GM19455 (cell line): ENCODE data around the gene FRMPD4.

Experiments
- ATAC-seq: cut with Tn5 transposase; IDR thresholded peaks from one replicate; pipeline ENCODE4 v1.9.1; 2021; ENCODE audit not compliant: unreplicated experiment

The FRMPD4 gene

DNA sequence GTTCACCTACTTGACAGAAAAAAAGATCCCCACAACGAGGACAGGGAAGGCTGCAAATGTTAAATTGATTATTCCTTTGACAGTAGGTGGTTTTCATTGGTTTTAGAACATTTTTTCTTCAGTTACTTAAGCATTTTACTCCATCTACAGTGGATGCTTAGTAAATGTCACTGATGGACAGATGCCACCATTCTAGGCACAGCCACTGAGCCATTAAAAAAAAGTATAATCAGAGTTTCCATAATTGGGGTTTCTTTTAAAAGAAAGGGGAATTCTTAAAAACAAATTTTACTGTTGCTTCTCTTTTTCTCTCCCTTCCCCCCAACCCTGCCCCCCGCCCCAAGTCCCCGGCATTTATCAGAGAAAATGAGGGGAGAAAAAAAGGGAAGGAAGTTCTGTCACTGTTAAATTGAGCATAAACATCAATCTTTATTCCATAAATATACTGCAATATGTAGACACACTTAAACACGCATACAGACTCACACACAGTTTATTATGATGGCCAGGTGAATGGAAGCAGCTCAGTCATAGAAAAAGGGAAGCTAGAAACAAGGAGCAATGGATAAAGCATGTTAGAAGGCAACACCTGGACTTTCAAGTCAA, 573.3 kb downstream of the FRMPD4 start:
- no peak for ATAC-seq

DNA sequence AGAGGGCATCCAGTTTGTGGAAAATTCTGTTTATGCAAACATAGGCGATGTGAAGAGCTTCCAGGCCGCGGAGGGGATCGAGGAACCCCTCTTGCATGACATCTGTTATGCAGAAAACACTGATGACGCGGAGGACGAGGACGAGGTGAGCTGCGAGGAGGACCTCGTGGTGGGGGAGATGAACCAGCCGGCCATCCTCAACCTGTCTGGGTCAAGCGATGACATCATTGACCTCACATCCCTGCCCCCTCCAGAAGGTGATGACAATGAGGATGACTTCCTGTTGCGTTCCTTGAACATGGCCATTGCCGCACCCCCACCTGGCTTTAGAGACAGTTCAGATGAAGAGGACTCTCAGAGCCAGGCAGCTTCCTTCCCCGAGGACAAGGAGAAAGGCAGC, 578.3 kb downstream of the FRMPD4 start:
- no peak for ATAC-seq

DNA sequence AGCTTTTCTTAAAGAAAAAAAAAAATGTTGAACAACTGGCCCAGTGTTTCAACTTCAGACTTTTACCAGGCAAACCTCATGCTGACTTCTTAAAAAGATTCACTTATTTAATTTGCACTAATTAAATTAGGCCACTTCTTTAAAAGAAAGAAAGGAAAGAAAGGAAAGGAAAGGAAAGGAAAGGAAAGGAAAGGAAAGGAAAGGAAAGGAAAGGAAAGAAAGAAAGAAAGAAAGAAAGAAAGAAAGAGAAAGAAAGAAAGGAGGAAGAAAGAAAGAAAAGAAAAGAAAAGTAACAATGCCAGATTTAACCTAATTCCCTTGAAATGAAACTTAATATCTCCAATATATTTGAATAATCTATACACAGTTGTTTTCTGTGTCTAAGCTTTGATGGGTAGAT, 581.6 kb downstream of the FRMPD4 start:
- no peak for ATAC-seq

DNA sequence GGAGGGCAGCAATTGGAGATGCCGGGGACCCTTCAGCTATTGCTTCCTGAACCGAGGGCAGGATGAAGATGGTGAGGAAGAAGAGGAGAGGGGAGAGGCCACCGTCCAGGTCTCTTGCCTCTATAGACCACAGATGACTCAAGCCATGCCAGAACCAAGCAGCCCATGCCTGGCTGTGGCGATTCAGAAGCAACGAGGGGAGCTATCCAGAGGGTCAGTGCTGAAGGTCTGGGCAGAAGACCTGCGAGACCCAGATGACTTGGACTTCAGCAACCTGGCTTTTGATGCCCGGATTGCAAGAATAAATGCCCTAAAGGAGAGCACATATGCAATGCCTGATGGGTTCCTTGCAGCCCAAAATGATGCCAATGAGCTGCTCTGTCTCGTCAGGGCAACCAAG, 582.8 kb downstream of the FRMPD4 start:
- no peak for ATAC-seq

DNA sequence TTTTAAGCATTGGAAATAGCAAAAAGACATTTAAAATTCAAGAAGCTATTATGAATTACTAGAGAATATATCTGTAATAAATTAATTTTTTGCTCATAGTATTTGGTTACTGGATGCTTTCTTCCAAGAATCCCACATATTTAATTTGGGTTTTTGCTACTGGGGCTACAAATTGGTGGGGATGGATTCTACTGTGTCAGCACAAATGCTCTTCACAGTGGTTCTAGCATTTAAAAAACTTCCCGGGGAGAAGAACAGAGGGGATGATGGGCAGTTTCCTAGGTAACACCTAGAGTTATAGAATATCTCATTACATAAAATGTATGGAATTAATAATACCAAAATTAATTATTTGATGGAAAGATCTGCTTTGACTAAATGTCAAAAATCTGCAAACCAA, 584.0 kb downstream of the FRMPD4 start:
- no peak for ATAC-seq

DNA sequence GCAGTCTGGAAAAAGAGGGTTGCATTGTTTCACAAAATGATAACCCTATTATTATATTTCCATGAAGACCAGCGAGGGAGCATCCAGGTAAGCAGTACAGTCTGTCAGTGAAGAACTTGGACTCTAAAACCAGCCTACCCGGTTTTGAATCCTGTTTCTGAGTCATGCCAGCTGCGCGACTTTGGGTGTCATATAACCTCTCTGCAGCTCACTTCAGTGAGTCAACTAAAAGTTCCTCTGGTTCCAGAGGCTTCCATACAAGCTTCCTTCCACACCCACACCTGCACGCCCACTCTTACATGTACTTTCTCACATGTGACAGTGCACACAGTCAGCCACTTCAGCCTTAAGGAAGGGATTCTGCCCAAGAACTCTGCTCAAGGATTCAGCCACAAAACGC, 603.1 kb downstream of the FRMPD4 start:
- ATAC-seq, result no peak

DNA sequence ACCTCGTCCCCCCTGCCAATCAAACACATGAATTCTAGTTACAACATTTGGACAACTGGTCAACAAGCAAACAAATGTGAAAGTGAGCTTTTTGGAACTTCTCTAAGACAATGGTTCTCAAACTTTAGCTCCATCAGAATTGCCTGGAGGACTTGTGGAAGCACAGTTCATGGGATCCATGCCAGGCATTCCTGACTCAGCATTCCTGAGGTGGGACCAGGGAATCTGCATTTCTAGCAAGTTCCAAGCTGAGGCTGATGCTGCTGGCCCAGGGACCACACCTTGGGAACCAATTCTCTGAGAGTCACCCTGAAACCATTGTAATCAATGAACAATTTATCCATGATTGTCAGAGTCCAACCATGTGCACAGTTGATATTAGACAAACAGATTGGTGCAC, 609.2 kb downstream of the FRMPD4 start:
- no peak for ATAC-seq

DNA sequence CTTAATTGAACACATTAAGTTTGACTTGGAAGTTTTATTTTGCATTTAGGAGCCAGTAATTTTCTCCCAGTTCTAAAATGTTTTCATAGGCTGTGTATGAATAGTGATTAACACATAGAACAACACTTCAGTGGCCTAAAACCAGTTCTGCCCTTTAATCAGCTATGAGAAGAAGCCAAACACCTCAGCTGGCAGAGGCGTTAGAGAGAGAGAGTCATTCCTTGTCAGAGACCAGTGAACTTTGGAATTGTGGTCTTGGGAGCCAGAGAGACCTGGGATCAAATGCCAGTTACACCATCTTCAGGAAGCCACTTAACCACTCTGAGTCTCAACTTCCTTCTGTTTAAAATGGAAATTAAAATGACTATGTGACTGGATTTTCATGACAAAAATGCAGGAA, 613.6 kb downstream of the FRMPD4 start:
- ATAC-seq, result no peak

DNA sequence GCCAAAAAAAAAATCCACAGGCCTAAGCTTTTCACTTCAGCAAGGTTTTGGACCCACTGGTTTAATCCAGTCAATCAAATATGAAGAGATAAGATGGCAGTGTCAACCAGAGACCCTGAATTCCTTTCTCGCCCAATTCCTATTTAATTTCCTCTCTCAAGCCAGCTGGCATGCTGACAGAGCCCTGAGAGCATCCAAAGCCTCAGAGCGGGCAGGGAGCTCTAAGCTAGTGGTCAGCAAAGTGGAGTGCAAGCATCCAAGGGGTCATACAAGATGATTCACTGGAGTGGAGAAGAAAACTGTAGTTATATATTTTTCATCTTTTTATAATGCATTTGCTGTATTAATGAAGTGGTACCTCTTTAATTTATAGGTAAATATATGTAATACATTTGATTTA, 615.1 kb downstream of the FRMPD4 start:
- no peak for ATAC-seq

DNA sequence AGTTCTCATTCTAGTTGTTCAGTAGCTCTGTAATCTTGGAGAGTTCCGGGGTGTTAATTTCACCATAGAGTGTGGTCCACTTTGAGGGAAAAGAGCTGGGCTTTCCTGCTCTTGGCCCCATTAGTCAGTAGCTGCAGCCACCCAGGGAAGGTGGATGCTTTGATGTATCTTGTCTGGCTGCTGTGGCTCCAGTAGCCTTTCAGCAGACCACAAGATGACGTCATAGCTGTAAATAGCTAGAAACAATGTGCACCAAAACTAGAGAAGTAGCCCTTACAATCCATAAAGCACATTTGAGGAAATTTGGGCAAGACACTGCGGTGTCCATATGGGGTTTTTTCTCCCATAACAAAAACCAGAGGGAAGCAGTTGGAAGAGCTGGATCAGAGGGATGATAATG, 620.0 kb downstream of the FRMPD4 start:
- ATAC-seq, result no peak

DNA sequence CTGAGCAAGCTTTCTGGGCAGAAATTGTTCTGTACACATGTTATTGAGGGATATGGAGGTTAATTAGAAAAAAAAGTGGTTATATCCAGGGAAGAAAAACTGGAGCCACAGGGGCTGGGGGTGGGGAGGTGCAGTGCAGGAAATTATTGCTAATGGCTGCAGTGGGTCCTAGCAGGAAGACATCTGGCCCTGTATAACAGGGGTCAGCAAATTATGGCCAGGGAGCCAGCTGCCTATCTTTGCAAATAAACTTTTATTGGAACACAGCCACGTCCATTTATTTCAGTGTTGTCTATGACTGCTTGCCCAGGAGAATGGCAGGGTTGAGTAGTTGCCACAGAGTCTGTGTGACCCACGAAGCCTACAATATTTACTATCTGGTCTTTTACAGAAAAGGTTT, 629.6 kb downstream of the FRMPD4 start:
- ATAC-seq, result no peak

DNA sequence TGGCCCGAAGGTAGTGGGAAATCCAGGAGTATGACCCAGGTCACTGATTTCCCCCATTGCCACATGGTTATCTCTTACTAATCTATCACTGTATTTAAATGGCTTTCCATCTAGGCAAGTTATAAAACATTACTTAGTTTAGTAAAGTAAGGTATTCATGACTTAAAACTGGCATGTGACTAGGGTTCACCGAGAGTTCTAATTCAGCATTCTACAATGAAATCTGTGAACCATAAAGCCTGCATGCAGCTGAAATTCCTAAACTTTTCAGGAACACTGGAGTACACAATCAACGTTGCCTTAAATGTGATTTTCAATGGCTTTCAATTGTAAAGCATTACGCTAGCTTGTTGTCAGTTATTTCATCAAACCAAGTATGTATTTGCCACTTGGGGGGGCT, 630.2 kb downstream of the FRMPD4 start:
- no peak for ATAC-seq

DNA sequence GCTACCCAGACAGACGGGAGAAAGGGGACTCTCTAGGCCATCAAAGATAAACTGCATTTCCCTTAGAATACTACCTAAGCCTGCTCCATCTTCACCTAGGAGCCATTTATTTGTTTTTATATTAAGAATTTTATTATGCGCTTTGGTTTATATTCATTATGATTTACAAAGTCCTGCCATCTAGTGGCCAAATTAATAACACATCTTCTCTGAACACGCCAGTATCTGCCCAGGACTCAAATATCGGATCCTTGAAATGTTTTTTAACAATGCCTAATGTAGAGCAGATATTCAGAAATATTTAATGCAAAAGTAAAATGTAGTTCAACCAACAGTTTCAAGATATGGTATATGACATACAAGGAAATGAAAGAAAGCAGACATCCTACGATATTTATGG, 632.2 kb downstream of the FRMPD4 start:
- ATAC-seq, result no peak

DNA sequence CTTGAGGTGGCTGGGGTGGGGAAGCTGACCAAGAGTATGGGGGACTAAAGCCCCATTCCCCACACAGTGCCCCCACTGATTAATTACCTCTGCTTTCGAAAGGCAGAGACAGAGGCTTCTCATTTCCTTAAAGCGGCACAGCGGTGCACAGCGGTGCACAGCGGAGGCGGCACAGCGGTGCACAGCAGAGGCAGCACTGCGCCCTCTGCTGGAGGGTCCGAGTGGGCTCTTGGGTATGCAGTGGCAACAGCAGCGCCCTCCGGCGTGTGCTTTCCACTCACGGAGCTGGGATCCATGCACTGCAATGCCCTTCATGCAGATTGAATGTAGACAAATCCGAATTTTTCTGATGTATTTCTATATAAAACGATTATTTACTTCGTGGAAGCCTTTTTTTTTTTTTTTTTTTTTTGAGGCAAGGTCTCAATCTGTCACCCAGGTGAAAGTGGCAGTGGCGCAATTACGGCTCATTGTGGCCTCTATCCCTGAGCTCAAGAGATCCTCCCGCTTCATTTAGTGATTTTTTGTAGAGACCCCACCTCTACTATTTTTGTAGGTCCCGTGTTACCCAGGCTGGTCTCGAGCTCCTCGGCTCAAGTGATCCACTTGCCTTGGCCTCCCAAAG, 633.3 kb downstream of the FRMPD4 start:
- ATAC-seq, result peak; percentile 98
